HG03159 (cell line): ENCODE measurements around the gene SLC2A11.

ENCODE experiments used
- ATAC-seq: cut with Tn5 transposase; IDR thresholded peaks from one replicate; pipeline ENCODE4 v1.9.1; 2021; ENCODE audit warnings: mild to moderate bottlenecking, moderate library complexity; ENCODE audit not compliant: unreplicated experiment

SLC2A11 gene

GRCh38 chr22:23857606-23858483 is at the start of gene SLC2A11:
TSS of gene SLC2A11 (plus strand) at chr22:23857875. CDS start at chr22:23858000, 125 bp downstream.
- ATAC-seq: peak; percentile 91

- no peak for ATAC-seq
Observed at GRCh38 chr22:23812378-23812777, 45.3 kb upstream of the SLC2A11 start.

GRCh38 chr22:23815541-23816155 is 42.0 kb upstream of the SLC2A11 start:
- no peak for ATAC-seq

- ATAC-seq: no peak
Observed at GRCh38 chr22:23816156-23816976, 41.3 kb upstream of the SLC2A11 start.

- ATAC-seq: no peak
Observed at GRCh38 chr22:23817146-23817545, 40.5 kb upstream of the SLC2A11 start.

GRCh38 chr22:23818541-23818940 is 39.1 kb upstream of the SLC2A11 start:
- no peak for ATAC-seq

- no peak for ATAC-seq
Observed at GRCh38 chr22:23820748-23821211, 36.9 kb upstream of the SLC2A11 start.

- ATAC-seq: no peak
Observed at GRCh38 chr22:23822101-23822671, 35.5 kb upstream of the SLC2A11 start.

- ATAC-seq: no peak
Observed at GRCh38 chr22:23823331-23823791, 34.3 kb upstream of the SLC2A11 start.

- ATAC-seq: no peak
Observed at GRCh38 chr22:23824476-23825245, 33.0 kb upstream of the SLC2A11 start.

- ATAC-seq: no peak
Observed at GRCh38 chr22:23825246-23825905, 32.3 kb upstream of the SLC2A11 start.

GRCh38 chr22:23826510-23827350 is 30.9 kb upstream of the SLC2A11 start:
- no peak for ATAC-seq

GRCh38 chr22:23827351-23827995 is 30.2 kb upstream of the SLC2A11 start:
- ATAC-seq: no peak

- ATAC-seq: no peak
Observed at GRCh38 chr22:23828800-23829680, 28.6 kb upstream of the SLC2A11 start.

- no peak for ATAC-seq
Observed at GRCh38 chr22:23829845-23830372, 27.8 kb upstream of the SLC2A11 start.

GRCh38 chr22:23831261-23831660 is 26.4 kb upstream of the SLC2A11 start:
- no peak for ATAC-seq

GRCh38 chr22:23831781-23832180 is 25.9 kb upstream of the SLC2A11 start:
- no peak for ATAC-seq
